Endothelial cell of umbilical vein (primary cell): ENCODE measurements around the gene HLA-DPB1. TPM values are rescaled to one million over a fixed set of nuclear protein-coding genes. Genes with fewer than 3 reads are reported as not detected.

Experiments
- BruUV-seq: library from RNA; stranded (reverse); fragments of 400-500 nt; replicated peaks from 2 replicates; lab custom pipeline; 2021; lab: Mats Ljungman, UMichigan
- CTCF ChIA-PET: fragments of 300-600, 350-600 bp; sonication (Branson Sonifier 250); formaldehyde crosslinking; loops from one replicate; lab custom pipeline; 2021; ENCODE audit warnings: antibody characterized with exemption, inconsistent platforms; lab: Charles Lee
- POLR2A ChIA-PET: fragments of 300-600, 350-600 bp; sonication (Branson Sonifier 250); formaldehyde crosslinking; loops from one replicate; lab custom pipeline; 2021; ENCODE audit warnings: antibody characterized with exemption, inconsistent platforms; lab: Charles Lee
- DNase-seq: peaks from one replicate; pipeline ENCODE4 v3.0.0-alpha.2; 2011; ENCODE audit warnings: low read depth, low spot score
- FAIRE-seq: peaks from 2 replicates; lab custom pipeline; 2011; peaks lifted over from hg19 to GRCh38; lab: Jason Lieb, UNC
- H2AFZ ChIP-seq: 2 replicates; pipeline ENCODE4 v1.6.0; 2012; ENCODE audit warnings: low read depth, low read length, control low read depth, inconsistent platforms
- H3K27ac ChIP-seq: 2 replicates; pipeline ENCODE4 v1.5.1; 2011; ENCODE audit warnings: low read depth, mild to moderate bottlenecking, control low read depth, low read length, moderate library complexity; ENCODE audit not compliant: insufficient read depth
- H3K27me3 ChIP-seq, 2 experiments: 2 replicates each; pipeline versions ENCODE4 v1.6.0 to v1.6.1; 2011; ENCODE audit warnings: low read length in 2 of 2, mixed read lengths in 1 of 2; ENCODE audit not compliant: control insufficient read depth in 2 of 2, insufficient read depth in 2 of 2
- H3K36me3 ChIP-seq, 2 experiments: 2 replicates in 1 of 2; 3 replicates in 1 of 2; pipeline ENCODE4 v1.5.1; 2011; ENCODE audit warnings: low read length in 2 of 2, mild to moderate bottlenecking in 1 of 2, moderate library complexity in 1 of 2; ENCODE audit not compliant: control insufficient read depth in 2 of 2, insufficient read depth in 2 of 2; ENCODE audit errors: extremely low read depth in 1 of 2
- H3K4me1 ChIP-seq: 3 replicates; pipeline ENCODE4 v1.5.1; 2011; ENCODE audit warnings: mild to moderate bottlenecking, low read length; ENCODE audit not compliant: control insufficient read depth, insufficient read depth; ENCODE audit errors: extremely low read depth
- H3K4me2 ChIP-seq: 2 replicates; pipeline ENCODE4 v1.6.1; 2011; ENCODE audit warnings: low read length, control low read depth, mixed read lengths; ENCODE audit not compliant: insufficient read depth
- H3K4me3 ChIP-seq, 3 experiments: fragments of 200-600 bp in 1 of 3; sonication (generic), shearing (Covaris generic) in 1 of 3; replicated peaks in 1 of 3; 2 replicates each; pipeline ENCODE4 v1.5.1; 2011 to 2016; ENCODE audit warnings: control low read depth in 3 of 3, low read length in 3 of 3, mild to moderate bottlenecking in 2 of 3, inconsistent platforms in 1 of 3, low read depth in 1 of 3, moderate library complexity in 1 of 3; ENCODE audit not compliant: insufficient read depth in 1 of 3
- H3K79me2 ChIP-seq: 2 replicates; pipeline ENCODE4 v1.6.0; 2012; ENCODE audit warnings: low read length, inconsistent platforms; ENCODE audit not compliant: control insufficient read depth, insufficient read depth
- H3K9ac ChIP-seq: replicated peaks from 2 replicates; pipeline ENCODE3; 2011; ENCODE audit warnings: low read length, control low read depth; ENCODE audit not compliant: insufficient read depth; ENCODE audit errors: extremely low read depth
- H3K9me1 ChIP-seq: replicated peaks from 3 replicates; pipeline ENCODE4 v1.6.0; 2011; ENCODE audit warnings: mild to moderate bottlenecking, low read length; ENCODE audit not compliant: control insufficient read depth, insufficient read depth; ENCODE audit errors: extremely low read depth
- H3K9me3 ChIP-seq: replicated peaks from 2 replicates; pipeline ENCODE4 v1.5.1; 2012; ENCODE audit warnings: low read length, inconsistent platforms; ENCODE audit not compliant: control insufficient read depth, insufficient read depth
- H4K20me1 ChIP-seq: replicated peaks from 2 replicates; pipeline ENCODE3; 2011; ENCODE audit warnings: mild to moderate bottlenecking, low read length; ENCODE audit not compliant: control insufficient read depth, insufficient read depth; ENCODE audit errors: extremely low read depth
- EZH2 ChIP-seq: IDR thresholded peaks from 2 replicates; pipeline ENCODE4 v1.6.1; 2012; ENCODE audit warnings: borderline replicate concordance, low read depth, mild to moderate bottlenecking, moderate library complexity, low read length, inconsistent platforms; ENCODE audit not compliant: severe bottlenecking
- FOS ChIP-seq: IDR thresholded peaks from 2 replicates; pipeline ENCODE4 v1.6.1; 2011; ENCODE audit warnings: mild to moderate bottlenecking, low read length, moderate library complexity, borderline replicate concordance; ENCODE audit not compliant: insufficient read depth
- GATA2 ChIP-seq: IDR thresholded peaks from 2 replicates; pipeline ENCODE4 v1.7.0; 2011; ENCODE audit warnings: low read depth, mild to moderate bottlenecking, moderate library complexity, mixed read lengths, low read length; ENCODE audit not compliant: insufficient read length, insufficient read depth
- JUN ChIP-seq: IDR thresholded peaks from 2 replicates; pipeline ENCODE4 v1.6.1; 2011; ENCODE audit warnings: borderline replicate concordance, low read depth; ENCODE audit not compliant: insufficient read length, insufficient read depth
- MAX ChIP-seq: IDR thresholded peaks from 2 replicates; pipeline ENCODE4 v1.6.1; 2011; ENCODE audit not compliant: insufficient read depth, insufficient read length
- MYC ChIP-seq: IDR thresholded peaks from one replicate; pipeline ENCODE4 v1.6.1; 2011; ENCODE audit warnings: mild to moderate bottlenecking, low read depth, low read length
- POLR2A ChIP-seq: IDR thresholded peaks from 2 replicates; pipeline ENCODE4 v1.6.1; 2012; ENCODE audit warnings: low read depth, mild to moderate bottlenecking, control low read depth, low read length
- POLR2AphosphoS5 ChIP-seq: IDR thresholded peaks from 2 replicates; pipeline ENCODE4 v1.6.1; 2012; ENCODE audit warnings: low read depth, mild to moderate bottlenecking, control low read depth, low read length, moderate library complexity; ENCODE audit not compliant: insufficient read depth
- dilution Hi-C: fragments of 300-500 bp; cut with MboI; formaldehyde crosslinking; loops from one replicate; pipeline ENCODE4 v1.15.0; 2019; ENCODE audit warnings: low sequenced_read_pairs; ENCODE audit not compliant: extremely low pct_ligation_motif_present
- intact Hi-C: fragments of 100-400 bp; cut with micrococcal nuclease; formaldehyde crosslinking; loops from one replicate; pipeline ENCODE4 v1.10.0; 2022
- polyA plus RNA-seq, 4 experiments: library from polyadenylated mRNA; depleted of rRNA in 3 of 4; stranded (reverse) in 3 of 4; unstranded in 1 of 4; fragments of >200 nt; gene quantifications; 2 replicates each; pipeline versions ENCODE4 v1.2.1 to v1.2.3, GENCODE V29; 2011 to 2012; ENCODE audit warnings: missing spikeins in 1 of 4
- total RNA-seq: library from RNA; stranded (reverse); gene quantifications from 2 replicates; pipeline ENCODE4 v1.2.3, GENCODE V29; 2021
- TF ChIP-seq, protein P1 (sequence below), 2 donors: IDR thresholded peaks; 1 replicate in 1 of 2; 2 replicates in 1 of 2; pipeline ENCODE4 v1.5.1; 2011; ENCODE audit warnings: low read length in 2 of 2, mild to moderate bottlenecking in 2 of 2, moderate library complexity in 2 of 2, control low read depth in 1 of 2, inconsistent platforms in 1 of 2, low read depth in 1 of 2; ENCODE audit not compliant: insufficient read depth in 1 of 2; ENCODE audit errors: extremely low read depth in 1 of 2

The HLA-DPB1 gene
- total and polyA plus RNA-seq, 2 donors (not counting 3 experiments of a cell fraction or from before 2014, with no cell fraction given), result 2.3 to 38.0 TPM

- no peak for FAIRE-seq
- dilution Hi-C loops, result no loop called here
- BruUV-seq, result no TSS peak
Observed at GRCh38 chr6:33071569-33071968, 4.2 kb upstream of the HLA-DPB1 start.

More at GRCh38 chr6:33071569-33071968, 4.2 kb upstream of the HLA-DPB1 start:
- no peaks in the 10 kb centered on the region for H3K36me3 ChIP-seq
- H3K79me2 ChIP-seq, result no peaks in the 10 kb centered on the region
- H3K9me1 ChIP-seq, result no peaks in the 10 kb centered on the region
- no peak overlapping the region for H2AFZ ChIP-seq
- intact Hi-C loops, result no loop called here
- ChIA-PET POLR2A (no interaction called here), CTCF (no interaction called here)
- no peaks in the 10 kb centered on the region for H3K27me3 ChIP-seq
- no peak overlapping the region for H3K4me3 ChIP-seq
- TF ChIP-seq EZH2 (no peak), POLR2A (no peak), POLR2AphosphoS5 (no peak), JUN (no peak), MAX (no peak), GATA2 (no peak), MYC (no peak), FOS (no peak)
- TF ChIP-seq, protein P1, sequence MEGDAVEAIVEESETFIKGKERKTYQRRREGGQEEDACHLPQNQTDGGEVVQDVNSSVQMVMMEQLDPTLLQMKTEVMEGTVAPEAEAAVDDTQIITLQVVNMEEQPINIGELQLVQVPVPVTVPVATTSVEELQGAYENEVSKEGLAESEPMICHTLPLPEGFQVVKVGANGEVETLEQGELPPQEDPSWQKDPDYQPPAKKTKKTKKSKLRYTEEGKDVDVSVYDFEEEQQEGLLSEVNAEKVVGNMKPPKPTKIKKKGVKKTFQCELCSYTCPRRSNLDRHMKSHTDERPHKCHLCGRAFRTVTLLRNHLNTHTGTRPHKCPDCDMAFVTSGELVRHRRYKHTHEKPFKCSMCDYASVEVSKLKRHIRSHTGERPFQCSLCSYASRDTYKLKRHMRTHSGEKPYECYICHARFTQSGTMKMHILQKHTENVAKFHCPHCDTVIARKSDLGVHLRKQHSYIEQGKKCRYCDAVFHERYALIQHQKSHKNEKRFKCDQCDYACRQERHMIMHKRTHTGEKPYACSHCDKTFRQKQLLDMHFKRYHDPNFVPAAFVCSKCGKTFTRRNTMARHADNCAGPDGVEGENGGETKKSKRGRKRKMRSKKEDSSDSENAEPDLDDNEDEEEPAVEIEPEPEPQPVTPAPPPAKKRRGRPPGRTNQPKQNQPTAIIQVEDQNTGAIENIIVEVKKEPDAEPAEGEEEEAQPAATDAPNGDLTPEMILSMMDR (IDR thresholded peaks at IDR 0.05; ENCODE audit: extremely low read depth in 1 of 2, insufficient read depth in 1 of 2, low read depth in 1 of 2, low read length in 2 of 2), result no peak
- no peaks in the 10 kb centered on the region for H3K9me3 ChIP-seq
- no peak overlapping the region for H3K4me2 ChIP-seq
- H4K20me1 ChIP-seq, result no peaks in the 10 kb centered on the region
- H3K4me1 ChIP-seq, result no peaks in the 10 kb centered on the region
- H3K9ac ChIP-seq, result no peak overlapping the region
- DNase-seq, result no peak
- H3K27ac ChIP-seq, result no peak overlapping the region
